Activated T-helper 1 cell treated with anti-CD3 and anti-CD28 coated beads, Interleukin-2, amount 50 U/mL, for 16 hours (primary cell): ENCODE data around the gene NAP1L1.

Experiments used
- DNase-seq, 2 donors: peaks; one replicate each; pipeline ENCODE4 v3.0.0-alpha.2; 2020; ENCODE audit warnings: low read depth in 1 of 2, low spot score in 1 of 2

NAP1L1 gene

DNA sequence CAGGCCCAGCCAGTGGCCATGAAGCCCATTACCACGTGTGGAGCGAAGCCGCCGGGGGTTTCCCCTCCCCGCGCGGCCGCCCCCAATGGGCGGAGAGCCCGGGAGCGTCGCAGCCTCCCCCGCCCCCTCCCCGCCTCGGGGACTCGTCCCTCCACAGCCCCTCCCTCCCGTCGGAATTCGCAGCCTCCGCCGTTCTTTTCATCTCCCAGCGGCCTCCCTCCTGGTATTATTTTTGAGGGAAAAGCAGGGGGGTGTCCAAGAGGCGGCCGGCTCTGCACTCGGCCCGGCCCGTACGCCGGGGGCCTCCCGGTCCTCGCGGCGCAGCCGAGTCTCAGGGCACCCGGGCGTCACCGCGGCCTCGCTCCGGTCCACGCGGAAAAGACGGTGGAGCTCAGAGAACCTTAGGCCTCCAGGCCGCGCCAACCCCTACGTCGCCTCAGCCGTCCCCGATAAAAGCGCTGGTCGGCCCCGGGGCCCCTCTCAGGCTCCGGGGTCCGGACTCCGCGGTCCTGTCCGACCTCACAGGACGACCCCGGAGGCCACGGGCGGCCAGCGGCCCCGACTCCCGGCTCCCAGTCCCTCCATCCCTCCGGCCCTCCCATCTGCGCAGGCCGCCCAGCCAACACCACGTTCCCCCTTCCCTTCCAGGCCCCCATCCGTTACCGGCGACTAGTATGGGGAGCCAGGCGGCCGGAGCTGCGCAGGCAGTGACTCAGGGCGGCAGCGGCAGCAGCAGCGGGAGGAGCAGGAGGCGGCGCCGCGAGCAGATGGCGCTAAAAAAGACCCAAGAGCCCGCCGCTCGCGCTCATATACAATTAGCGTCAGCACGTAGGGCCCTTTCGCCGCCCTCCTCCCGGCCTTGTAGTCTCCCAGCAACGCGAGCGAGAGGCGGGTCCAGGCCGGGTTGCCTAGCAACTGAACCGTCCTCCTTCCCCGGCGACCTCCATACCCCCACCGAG lies at the start of gene NAP1L1:
NAP1L1 (minus strand) TSS at position 782 of the 959 bp plus-strand sequence. CDS start 10,466 bp downstream, outside the sequence.
- peak; percentile 91 to 92 for DNase-seq

DNA sequence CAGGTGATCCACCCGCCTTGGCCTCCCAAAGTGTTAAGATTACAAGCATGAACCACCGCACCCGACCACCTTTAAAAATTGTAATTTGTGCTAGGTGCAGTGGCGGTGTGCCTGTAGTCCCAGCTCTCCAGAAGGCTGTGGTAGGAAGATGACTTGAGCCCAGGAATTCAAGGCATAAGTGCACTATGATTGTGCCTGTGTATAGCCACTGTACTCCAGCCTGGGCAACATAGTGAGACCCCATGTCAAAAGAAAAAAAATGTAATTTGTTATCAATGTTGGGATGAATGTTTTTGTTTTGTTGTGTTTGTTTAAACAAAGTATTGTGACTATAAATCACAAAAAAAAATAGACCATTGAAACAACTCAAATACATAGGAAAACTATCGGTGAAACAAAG lies 43.1 kb upstream of the NAP1L1 start:
- DNase-seq = no peak

GRCh38 chr12:76124456-76124855 lies 40.0 kb upstream of the NAP1L1 start:
- DNase-seq = no peak

DNA sequence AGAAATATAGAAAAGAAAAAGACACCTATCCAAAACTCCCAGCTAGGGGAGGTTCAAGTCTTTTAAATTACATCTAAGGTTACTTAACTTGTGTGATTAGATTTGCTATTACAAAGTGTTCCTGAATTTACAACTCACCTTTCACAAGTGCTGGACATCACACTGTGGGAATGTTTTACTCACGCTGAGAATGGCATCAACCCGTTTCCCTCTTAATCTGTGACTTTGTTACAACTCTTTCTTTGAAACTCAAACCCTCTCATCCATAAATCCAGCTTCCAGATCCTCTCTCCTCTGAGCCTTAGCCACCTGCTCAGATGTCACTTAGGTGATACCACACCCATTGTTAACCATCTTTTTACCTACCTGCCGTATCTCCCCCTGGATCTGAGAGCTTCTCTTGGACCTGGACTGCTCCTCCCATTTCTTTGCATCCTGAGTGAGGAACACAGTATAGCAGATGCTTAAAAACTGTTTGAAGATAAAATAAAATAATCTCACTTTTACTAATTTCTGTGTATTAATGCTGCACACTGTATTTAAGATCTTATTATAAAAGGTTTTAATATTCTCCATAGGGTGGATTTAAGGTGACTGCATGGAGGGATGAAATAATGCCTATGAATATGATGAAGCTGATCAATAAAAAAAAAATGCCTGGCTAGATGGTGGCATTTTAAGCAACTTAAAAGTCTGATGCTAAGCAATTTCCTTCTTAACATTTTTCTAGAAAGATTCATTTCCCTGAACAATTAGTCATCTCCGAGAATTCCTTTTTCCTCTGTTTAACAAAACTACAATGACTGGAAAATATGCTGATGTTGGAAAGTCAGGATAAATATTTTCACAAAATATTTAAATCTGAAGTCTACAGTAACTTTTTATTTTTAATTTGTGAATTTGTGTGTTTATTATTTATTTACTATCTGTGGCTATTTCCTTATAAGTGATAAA lies 39.1 kb upstream of the NAP1L1 start:
- no peak for DNase-seq

- no peak for DNase-seq
Measured at GRCh38 chr12:76119887-76120286, 35.4 kb upstream of the NAP1L1 start.

GRCh38 chr12:76117751-76118150 lies 33.3 kb upstream of the NAP1L1 start:
- DNase-seq = no peak

DNA sequence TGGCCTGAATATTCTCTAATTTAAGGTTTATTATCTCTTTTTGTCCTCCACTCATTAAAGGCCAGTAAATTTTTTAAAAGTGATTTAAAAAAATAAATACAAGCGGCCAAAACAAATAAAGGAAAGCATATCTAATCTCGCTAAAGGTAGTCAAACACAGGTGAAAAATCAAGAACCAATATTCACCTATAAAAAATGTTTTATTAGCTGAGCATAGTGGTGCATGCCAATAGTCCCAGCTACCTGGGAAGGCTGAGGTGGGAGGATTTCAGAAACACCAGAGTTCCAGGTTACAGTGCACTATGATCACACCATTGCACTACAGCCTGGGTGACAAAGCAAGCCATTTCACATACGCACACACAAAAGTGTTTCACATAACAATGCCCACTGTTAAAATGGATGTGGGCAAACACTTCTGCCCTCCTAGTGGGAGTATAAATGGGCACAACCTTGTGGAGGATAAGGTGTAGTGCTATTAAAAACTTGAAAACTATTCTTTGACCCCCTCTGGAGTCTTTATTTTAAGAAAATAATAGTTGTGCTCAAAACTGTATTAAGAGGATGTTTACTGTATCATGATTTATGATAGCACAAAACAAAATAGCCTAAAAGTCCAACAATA lies 32.7 kb upstream of the NAP1L1 start:
- DNase-seq = no peak

DNA sequence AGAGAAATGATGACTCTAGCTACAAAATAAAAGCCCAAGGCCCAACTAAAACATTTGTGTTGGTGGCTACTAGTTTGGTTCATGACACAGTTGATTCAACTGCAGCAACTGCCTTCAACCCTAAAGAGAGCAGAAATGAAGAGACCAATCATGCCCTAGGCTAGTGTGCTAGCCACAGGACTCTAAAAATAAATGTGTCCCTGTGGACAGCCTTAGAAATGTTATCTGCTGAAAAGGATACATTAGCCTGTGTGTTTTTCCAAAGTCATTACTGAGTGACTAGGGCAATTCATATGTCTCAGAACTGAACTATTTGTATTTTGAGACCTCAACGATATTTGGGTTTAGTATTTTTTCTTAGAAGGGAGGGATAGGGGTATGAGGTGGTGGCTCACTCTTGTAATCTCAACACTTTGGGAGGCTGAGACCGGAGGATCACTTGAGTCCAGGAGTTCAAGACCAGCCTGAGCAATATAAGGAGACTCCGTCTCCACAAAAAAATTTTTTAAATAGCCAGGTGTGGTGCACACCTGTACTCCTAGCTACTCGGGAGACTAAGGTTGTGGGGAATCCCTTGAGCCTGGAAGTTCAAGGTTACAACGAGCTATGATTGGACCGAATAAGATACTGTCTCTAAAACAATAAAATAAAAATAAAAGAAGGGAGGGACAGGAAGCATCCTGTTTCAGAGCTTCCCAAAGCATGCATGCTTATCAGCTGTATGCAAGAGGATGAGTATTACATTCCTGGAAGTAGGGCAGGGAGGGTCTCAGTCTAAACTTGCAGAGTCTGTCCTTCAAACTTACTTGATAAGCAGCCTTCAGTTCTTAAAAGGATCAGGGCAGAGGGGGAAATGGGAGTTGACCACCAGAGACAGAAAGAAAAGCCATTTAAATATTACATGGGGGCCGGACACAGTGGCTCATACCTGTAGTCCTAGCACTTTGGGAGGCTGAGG lies 29.6 kb upstream of the NAP1L1 start:
- no peak for DNase-seq

DNA sequence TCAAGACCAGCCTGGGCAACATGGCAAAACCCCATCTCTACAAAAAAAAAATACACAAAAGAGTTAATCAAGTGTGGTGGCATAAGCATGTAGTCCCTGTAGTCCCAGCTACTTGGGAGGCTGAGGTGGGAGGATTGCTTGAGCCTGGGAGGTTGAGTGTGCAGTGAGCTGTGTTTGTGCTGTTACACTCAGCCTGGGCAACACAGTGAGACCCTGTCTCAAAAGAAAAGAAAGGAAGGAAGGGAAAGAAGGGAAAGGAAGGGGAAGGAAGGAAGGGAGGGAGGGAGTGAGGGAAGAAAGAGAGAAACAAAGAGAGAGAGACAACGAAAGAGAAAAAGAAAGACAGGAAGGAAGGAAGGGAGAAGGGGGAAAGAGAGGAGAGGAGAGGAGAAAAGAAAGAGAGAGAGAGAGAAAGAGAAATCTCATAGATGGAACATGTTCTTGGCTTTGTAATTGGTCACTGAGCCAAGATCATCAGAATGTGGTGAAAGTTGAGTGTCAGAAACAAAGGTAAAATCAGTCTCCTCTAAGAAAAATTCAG lies 26.8 kb upstream of the NAP1L1 start:
- DNase-seq = no peak

DNA sequence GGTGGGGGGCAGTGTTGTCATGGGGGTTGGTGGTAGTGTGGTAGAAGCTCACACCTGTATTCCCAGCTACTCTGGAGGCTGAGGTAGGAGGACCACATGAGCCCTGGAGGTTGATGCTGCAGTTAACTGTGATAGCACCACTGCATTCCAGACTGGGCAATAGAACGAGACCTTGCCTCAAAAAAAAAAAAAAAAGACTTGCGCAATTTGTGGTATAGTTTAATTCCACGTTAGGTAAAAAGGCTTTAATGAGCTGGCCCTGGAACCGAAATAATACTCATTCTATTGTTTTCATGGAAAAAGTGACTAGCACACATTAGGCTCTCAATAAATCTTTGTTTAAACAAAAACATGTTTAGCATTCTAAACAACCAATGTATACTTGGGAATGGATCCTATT lies 25.4 kb upstream of the NAP1L1 start:
- no peak for DNase-seq

- no peak for DNase-seq
Measured at GRCh38 chr12:76108356-76108755, 23.9 kb upstream of the NAP1L1 start.

- no peak for DNase-seq
Measured at GRCh38 chr12:76106631-76107030, 22.1 kb upstream of the NAP1L1 start.

DNA sequence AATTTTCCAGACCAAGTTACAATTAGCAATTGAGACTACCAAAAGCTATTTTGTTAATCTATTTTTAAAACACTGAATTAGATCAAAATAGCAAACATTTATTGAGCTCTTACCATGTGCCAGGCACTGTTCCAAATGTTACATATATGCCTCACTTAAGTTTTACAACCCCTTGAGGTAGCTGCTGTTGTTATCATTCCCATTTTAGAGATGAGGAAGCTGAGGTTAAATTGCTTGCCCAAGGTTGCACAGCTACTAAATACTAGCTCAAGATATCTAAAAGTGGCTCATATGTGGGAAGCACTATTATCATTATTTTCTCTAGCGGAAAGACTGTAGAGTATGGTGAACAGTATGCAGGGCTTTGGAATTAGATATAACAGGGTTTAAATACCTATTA lies 19.5 kb upstream of the NAP1L1 start:
- DNase-seq = no peak

GRCh38 chr12:76101739-76102385 lies 17.4 kb upstream of the NAP1L1 start:
- no peak for DNase-seq

DNA sequence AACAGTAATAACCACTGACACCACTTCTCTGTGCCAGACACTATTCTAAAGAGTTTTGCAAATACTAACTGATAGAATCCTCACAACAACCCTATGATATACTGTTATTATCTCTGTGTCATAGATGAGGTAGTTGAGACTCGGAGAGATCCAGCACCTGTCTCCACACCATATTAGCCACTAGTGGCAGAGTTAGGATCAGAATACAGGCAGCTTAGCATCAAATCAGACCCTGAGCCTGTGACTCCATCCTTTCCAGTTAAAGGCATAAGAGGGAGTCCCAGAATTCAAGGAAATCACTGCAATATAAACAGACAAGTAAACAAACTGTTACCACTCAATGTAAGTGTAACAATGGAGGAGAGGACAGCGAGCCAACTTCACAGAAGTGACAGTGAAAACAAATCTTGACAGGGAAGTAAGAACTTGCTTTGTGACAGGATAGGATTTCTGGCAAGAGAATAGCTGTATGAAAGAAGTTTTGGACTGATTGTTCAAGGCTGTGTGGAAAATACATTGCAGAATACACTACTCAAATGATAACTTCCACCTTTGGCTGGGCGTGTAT lies 11.7 kb upstream of the NAP1L1 start:
- DNase-seq = no peak

GRCh38 chr12:76094754-76095153 lies 10.3 kb upstream of the NAP1L1 start:
- DNase-seq = no peak

GRCh38 chr12:76091246-76091754 lies 6.8 kb upstream of the NAP1L1 start:
- no peak for DNase-seq

- DNase-seq = peak in 1 of 2 donors; percentile 18
Measured at GRCh38 chr12:76085520-76085868, 1.0 kb upstream of the NAP1L1 start.
